Heart left ventricle (tissue), 16 donors: ENCODE results near the gene MBD3L1. TPM values are rescaled to one million over a fixed set of nuclear protein-coding genes. Genes with fewer than 3 reads are reported as not detected.

Source experiments
- ATAC-seq, 4 donors: fragments of 200-7000 bp; cut with Tn5 transposase; one replicate each; pipeline ENCODE4 v1.9.1; 2020 to 2022; ENCODE audit warnings: moderate library complexity in 4 of 4, mild to moderate bottlenecking in 3 of 4, moderate number of reproducible peaks in 1 of 4
- DNase-seq, 5 donors: peaks; one replicate each; pipeline ENCODE4 v3.0.0-alpha.2; 2020
- H3K27ac ChIP-seq, 12 donors: fragments of 200-600 bp; sonication (generic) in 4 of 12; one replicate each; pipeline versions ENCODE4 v1.5.0 to v1.8.0; 2016 to 2022; ENCODE audit warnings: mild to moderate bottlenecking in 2 of 12
- H3K27me3 ChIP-seq, 9 donors: fragments of 200-600 bp; sonication (generic) in 2 of 9; one replicate each; pipeline versions ENCODE4 v1.5.1 to v1.8.0; 2016 to 2022; ENCODE audit warnings: mild to moderate bottlenecking in 3 of 9
- H3K36me3 ChIP-seq, 9 donors: fragments of 200-600 bp; sonication (generic) in 2 of 9; one replicate each; pipeline versions ENCODE4 v1.5.0 to v1.8.0; 2018 to 2022; ENCODE audit warnings: mild to moderate bottlenecking in 2 of 9
- H3K4me1 ChIP-seq, 12 donors: fragments of 200-600 bp; sonication (generic) in 4 of 12; one replicate each; pipeline versions ENCODE4 v1.5.0 to v1.8.0; 2016 to 2022; ENCODE audit warnings: mild to moderate bottlenecking in 3 of 12
- H3K4me3 ChIP-seq, 12 donors: fragments of 200-600 bp; sonication (generic) in 4 of 12; one replicate each; pipeline versions ENCODE4 v1.5.0 to v1.8.0; 2017 to 2022; ENCODE audit warnings: mild to moderate bottlenecking in 9 of 12, moderate library complexity in 4 of 12
- H3K9me3 ChIP-seq, 12 donors: fragments of 200-600 bp; sonication (generic) in 4 of 12; one replicate each; pipeline versions ENCODE4 v1.5.0 to v1.8.0; 2016 to 2022; ENCODE audit warnings: mild to moderate bottlenecking in 1 of 12
- CTCF ChIP-seq, 12 donors: fragments of 200-600 bp; sonication (generic) in 4 of 12; IDR thresholded peaks; one replicate each; pipeline versions ENCODE4 v1.5.0 to v1.8.0; 2018 to 2022; ENCODE audit warnings: antibody characterized with exemption in 12 of 12, mild to moderate bottlenecking in 5 of 12
- POLR2A ChIP-seq, 2 donors: fragments of 450-650 bp; IDR thresholded peaks; one replicate each; pipeline ENCODE4 v1.6.1; 2017; ENCODE audit warnings: antibody characterized with exemption in 2 of 2, mild to moderate bottlenecking in 2 of 2, moderate library complexity in 2 of 2
- WGBS, 4 donors: extraction: QIAGEN DNeasy Blood & Tissue Kit in 2 of 4; methylation state at CpG; one replicate each; pipeline versions ENCODE4 v1.1.5 to v1.1.7; 2013 to 2018; 5-methylcytosine and 5-hydroxymethylcytosine counted together
- intact Hi-C, 10 donors: fragments of 100-400 bp; cut with DNase I; formaldehyde crosslinking; loops; one replicate each; pipeline versions ENCODE4 v1.11.1 to v1.14.2; 2022
- polyA plus RNA-seq, 2 donors: library from polyadenylated mRNA; stranded (reverse); fragments of 200-250 nt; gene quantifications; one replicate each; pipeline ENCODE4 v1.2.3, GENCODE V29; 2013
- total RNA-seq, 9 donors: library from RNA; depleted of rRNA in 2 of 9; stranded (reverse); fragments of >200 nt in 2 of 9; fragmentation: NEBNext Ultra II Directional in 3 of 9; extraction: Animal tissue kit (Norgen Biotek cat#: 25700) in 3 of 9; gene quantifications; one replicate each; pipeline versions ENCODE4 v1.1.0 to v1.2.4, GENCODE V29; 2016 to 2023
- donor health status: ischemic (EF 13 %, LVEDD 7.1; RV severe dilation, severe dysfunction).
- donor health status: healthy with polysubstance abuse.
- donor health status: DM: no; HTN: yes; CAD: no.
- donor health status: DM: no; HTN: no; CAD: no.
- donor health status: ischemic (EF 25% LVEDD 6.9; RV normal size, moderate dysfunction).
- donor health status: ischemic (EF 25% LVEDD 5.7; RV mildly dilated, moderate dysfunction).
- donor health status: healthy.
- donor health status: DM: yes; HTN: yes; CAD: no.
- donor health status: ischemic (EF 35%, LVEDD 5.7; RV mildly dilated, moderate dysfunction).
- donor health status: nonischemic (EF 11% LVEDD 7.7; RV severe dilation, severe dysfunction).
- donor health status: DM: yes; HTN: yes; CAD: no.
- donor health status: PGD.
- donor health status: ischemic (EF 29% LVEDD 5.4; RV normal size, mild dysfunction).
- donor health status: nonischemic (EF 23%, LVEDD 6.1; RV moderate dilation, normal function).

The MBD3L1 gene
- total and polyA plus RNA-seq, 11 donors: not detected

- DNase-seq (no peak), ATAC-seq (no peak)
- 64 to 92% (median 74%) methylated on average over 1 to 3 of the region's 3 CpGs for WGBS, 4 donors
- H3K27ac ChIP-seq: no peak overlapping the region
- intact Hi-C loops: no loop called here
- TF ChIP-seq CTCF (IDR thresholded peaks at IDR 0.05) (no peak), POLR2A (IDR thresholded peaks at IDR 0.05) (no peak)
- H3K4me3 ChIP-seq: no peak overlapping the region
- peaks cover 0 to 19% (median 3%) of the 10 kb centered on the region in 12 donors for H3K9me3 ChIP-seq
- H3K27me3 ChIP-seq: peaks cover 0 to 20% (median 0%) of the 10 kb centered on the region in 9 donors
- H3K4me1 ChIP-seq: no peaks in the 10 kb centered on the region
- H3K36me3 ChIP-seq: no peaks in the 10 kb centered on the region
Measured at GRCh38 chr19:8846819-8847218, 14.6 kb downstream of the MBD3L1 start.

GRCh38 chr19:8849232-8849631 is 17.1 kb downstream of the MBD3L1 start:
- 89 to 92% (median 90%) methylated on average over 2 of the region's 2 CpGs for WGBS, 4 donors
- H3K27ac ChIP-seq: no peak overlapping the region
- ATAC-seq (no peak), DNase-seq (no peak)
- intact Hi-C loops: no loop called here
- H3K36me3 ChIP-seq: no peaks in the 10 kb centered on the region
- peaks cover 0 to 32% (median 0%) of the 10 kb centered on the region in 9 donors for H3K27me3 ChIP-seq
- TF ChIP-seq CTCF (IDR thresholded peaks at IDR 0.05): no peak
- TF ChIP-seq POLR2A (IDR thresholded peaks at IDR 0.05): no peak
- H3K9me3 ChIP-seq: peaks cover 0 to 19% (median 3%) of the 10 kb centered on the region in 12 donors
- no peak overlapping the region for H3K4me3 ChIP-seq
- no peaks in the 10 kb centered on the region for H3K4me1 ChIP-seq

- peaks cover 0 to 19% (median 3%) of the 10 kb centered on the region in 12 donors for H3K9me3 ChIP-seq
- no peak overlapping the region for H3K4me3 ChIP-seq
- intact Hi-C loops: no loop called here
- WGBS, 4 donors: 89 to 92% (median 92%) methylated on average over 3 of the region's 3 CpGs
- no peak for TF ChIP-seq CTCF (IDR thresholded peaks at IDR 0.05)
- TF ChIP-seq POLR2A (IDR thresholded peaks at IDR 0.05): no peak
- H3K4me1 ChIP-seq: no peaks in the 10 kb centered on the region
- no peak for DNase-seq
- no peak for ATAC-seq
- no peak overlapping the region for H3K27ac ChIP-seq
- H3K27me3 ChIP-seq: peaks cover 0 to 40% (median 0%) of the 10 kb centered on the region in 9 donors
- H3K36me3 ChIP-seq: no peaks in the 10 kb centered on the region
Measured at GRCh38 chr19:8850488-8850887, 18.3 kb downstream of the MBD3L1 start.

GRCh38 chr19:8858260-8858659 is 26.1 kb downstream of the MBD3L1 start:
- no peaks in the 10 kb centered on the region for H3K4me1 ChIP-seq
- H3K36me3 ChIP-seq: no peaks in the 10 kb centered on the region
- 78 to 85% (median 79%) methylated on average over 3 of the region's 3 CpGs for WGBS, 4 donors
- no peak overlapping the region for H3K4me3 ChIP-seq
- DNase-seq (no peak), ATAC-seq (no peak)
- no peaks in the 10 kb centered on the region for H3K9me3 ChIP-seq
- intact Hi-C loops: no loop called here
- H3K27me3 ChIP-seq: peaks cover 0 to 36% (median 0%) of the 10 kb centered on the region in 9 donors
- TF ChIP-seq CTCF (IDR thresholded peaks at IDR 0.05) (no peak), POLR2A (IDR thresholded peaks at IDR 0.05) (no peak)
- H3K27ac ChIP-seq: no peak overlapping the region
